HG03175 (cell line): ENCODE results near the gene SLC39A2.
"Not testable (repeated sequence)": the region's sequence is repeated elsewhere in the genome, so short reads cannot be mapped to it uniquely, and the experiment has no call there.

Experiments used
- ATAC-seq: cut with Tn5 transposase; IDR thresholded peaks from one replicate; pipeline ENCODE4 v1.9.1; 2021; ENCODE audit warnings: mild to moderate bottlenecking, moderate library complexity; ENCODE audit not compliant: unreplicated experiment

The SLC39A2 gene

GRCh38 chr14:20998674-20999366 is at the start of gene SLC39A2:
Gene SLC39A2, plus strand, starts transcription at chr14:20999293. Its CDS starts 154 bp downstream, at chr14:20999447.
- no peak for ATAC-seq

DNA sequence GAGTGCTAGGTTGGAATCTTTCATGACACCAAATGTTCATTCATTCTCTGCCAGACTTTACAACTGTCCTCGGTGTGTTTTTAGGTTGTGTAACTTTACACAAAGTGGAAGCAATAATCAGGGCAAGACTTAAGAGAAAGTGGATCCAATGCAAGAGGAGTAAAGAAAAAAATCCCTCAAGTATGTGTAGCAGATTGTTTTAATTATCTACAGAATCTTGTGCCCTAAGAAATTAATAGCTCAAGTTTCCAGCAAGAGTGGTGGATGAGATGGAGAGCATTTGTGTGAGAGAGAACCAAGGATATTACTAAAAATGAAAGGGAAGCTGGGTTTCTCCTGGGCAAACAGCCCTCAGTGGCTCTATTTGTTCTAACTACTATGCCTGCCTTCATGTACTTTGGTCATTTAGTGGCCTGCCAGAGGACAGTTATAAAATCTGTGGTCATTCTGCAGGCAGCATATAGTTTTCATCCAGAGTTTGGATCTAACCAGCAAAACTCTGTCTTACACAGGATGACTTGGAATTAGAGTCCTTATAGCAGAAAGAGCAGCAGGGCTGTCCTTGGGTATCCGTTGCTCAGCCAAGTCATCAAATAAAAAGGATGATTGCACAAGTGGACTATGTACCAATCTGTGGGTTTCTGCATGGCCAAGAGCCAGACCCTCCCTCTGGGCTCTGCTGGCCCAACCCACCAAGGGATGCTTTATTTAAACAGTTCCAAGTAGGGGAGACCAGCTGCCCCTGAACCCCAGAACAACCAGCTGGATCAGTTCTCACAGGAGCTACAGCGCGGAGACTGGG is 44.2 kb upstream of the SLC39A2 start, which contains the start of gene RNASE2:
RNASE2 (plus strand) TSS at position 752 of the 802 bp plus-strand sequence. CDS start 285 bp downstream, outside the sequence.
- ATAC-seq = not testable (repeated sequence)

DNA sequence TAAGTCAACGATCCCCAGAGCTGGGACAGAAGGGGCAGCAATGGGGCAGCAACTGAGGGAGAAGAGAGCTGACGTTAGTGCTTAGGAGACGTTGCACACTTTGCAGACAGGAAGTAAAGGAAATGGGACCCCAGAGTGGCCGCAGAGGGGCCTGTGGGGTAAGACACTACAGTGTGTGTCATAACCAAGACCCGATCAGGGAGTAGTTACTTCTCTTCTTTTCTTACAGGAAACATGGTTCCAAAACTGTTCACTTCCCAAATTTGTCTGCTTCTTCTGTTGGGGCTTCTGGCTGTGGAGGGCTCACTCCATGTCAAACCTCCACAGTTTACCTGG is 43.6 kb upstream of the SLC39A2 start:
- not testable (repeated sequence) for ATAC-seq

DNA sequence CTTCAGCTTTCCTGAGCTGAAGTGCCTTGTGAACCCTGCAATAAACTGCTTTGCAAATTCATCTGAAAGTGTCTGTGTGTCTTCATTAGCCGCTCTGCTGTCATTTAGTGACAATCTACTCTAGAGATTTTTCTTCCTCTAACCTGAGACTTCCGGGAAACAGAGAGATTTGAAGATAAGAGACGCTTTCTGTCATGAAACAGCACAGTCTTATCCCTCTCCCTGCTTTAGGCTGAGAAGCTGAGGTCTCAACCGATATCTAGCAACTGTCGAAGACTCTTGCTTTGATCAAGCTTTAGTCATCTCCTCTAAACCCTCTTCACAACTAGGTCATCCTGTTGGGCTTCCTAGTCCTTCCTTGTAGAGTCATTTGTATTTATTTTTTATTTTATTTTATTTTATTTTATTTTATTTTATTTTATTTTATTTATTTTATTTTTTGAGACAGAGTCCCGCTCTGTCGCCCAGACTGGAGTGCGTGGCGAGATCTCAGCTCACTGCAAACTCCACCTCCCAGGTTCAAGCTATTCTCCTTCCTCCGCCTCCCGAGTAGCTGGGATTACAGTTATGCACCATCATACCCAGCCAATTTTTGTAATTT is 42.6 kb upstream of the SLC39A2 start:
- no peak for ATAC-seq

DNA sequence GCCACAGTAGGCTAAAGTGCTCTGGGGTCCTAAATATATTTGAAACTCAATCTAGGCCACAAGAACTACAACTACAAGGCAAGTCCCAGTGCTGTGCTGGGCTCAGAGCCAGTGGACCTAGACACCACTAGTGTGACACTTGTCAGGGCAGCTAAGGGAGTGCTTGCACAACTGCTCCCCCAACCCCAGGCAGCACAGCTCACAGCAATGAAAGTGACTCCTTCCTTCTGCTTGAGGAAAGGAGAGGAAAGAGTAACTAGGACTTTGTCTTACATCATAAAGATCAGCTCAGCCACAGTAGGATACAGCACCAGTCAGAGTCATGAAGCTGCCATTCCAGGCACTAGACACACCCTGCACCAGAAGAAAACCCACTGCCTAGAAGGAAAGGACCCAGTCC is 40.1 kb upstream of the SLC39A2 start:
- ATAC-seq = not testable (repeated sequence)

DNA sequence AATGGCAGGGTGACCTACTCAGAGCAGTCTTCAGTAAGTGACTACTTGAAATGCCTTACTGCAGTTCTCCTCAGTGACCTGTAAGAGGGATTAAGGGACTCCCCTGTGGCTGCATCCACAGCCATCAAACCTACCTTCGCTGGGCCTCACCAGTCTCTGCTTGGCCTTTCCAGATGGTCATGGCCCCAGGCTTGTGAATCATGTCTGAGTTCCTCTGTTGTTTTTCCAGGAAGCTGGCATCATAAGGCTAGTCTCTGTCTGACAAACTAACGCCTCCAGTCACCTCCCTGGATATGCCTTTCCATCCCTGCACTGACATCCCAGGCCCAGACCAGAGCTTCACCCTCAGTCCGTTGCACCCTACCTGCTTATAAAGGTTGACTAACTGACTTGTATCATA is 29.8 kb upstream of the SLC39A2 start:
- no peak for ATAC-seq

- no peak for ATAC-seq
Measured at GRCh38 chr14:20970647-20970982, 28.5 kb upstream of the SLC39A2 start.

DNA sequence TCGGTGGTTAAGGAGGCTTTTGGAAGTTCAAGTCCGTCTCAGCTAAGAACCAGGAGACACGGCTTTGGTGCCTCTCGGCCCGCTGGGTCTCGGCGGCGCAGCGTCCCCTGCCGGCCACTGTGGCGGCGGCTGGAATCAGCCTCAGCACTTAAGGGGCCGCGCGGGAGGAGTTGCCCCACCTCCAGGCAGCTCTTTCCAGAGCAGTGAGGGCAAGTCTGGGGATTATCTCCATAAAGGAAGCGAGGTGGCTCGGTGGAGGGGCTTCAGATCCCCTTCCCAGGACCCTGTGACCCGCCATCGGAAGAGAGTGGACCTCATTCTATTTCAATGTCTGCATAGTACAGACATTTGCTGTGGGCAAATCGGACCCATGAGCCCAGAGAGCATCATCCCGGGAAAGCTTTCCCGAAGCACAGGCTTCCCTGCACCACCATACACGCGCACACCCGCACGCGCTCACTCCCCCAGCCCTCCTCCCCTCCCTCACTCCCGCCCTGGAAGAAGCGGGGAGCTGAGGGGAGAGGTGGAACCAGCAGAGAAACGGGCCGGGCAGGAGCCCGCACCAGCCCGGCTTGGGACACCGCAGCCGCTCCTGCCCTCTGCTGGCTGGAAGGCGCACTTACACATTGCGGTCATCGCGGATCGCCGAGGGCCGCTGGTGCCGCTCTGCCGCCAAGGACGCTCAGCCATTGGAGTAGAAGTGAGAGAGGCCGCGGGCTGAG is 27.9 kb upstream of the SLC39A2 start:
- peak; percentile 91 for ATAC-seq

- peak; percentile 27 for ATAC-seq
Measured at GRCh38 chr14:20971705-20972021, 27.4 kb upstream of the SLC39A2 start.

DNA sequence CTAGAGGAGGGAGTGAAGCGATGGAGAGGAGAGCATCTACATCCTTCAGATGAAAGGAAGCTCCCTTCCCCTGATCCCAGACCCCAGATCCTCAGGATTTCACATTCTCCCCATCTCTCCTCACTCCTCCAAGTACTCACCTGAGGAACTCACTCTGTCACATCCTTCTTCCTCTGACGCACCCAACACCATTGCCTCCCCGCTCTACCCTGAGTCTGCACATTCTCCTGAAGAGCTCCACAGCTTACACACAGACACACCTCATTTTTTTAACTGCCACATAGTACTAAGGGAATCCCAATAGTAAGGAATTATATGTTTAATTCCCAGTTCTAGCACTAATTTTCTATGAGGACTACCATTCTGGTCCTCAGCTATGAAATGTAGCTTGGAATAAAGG is 25.6 kb upstream of the SLC39A2 start:
- no peak for ATAC-seq

- no peak for ATAC-seq
Measured at GRCh38 chr14:20976291-20976690, 22.8 kb upstream of the SLC39A2 start.

GRCh38 chr14:20978687-20979086 is 20.4 kb upstream of the SLC39A2 start:
- no peak for ATAC-seq

DNA sequence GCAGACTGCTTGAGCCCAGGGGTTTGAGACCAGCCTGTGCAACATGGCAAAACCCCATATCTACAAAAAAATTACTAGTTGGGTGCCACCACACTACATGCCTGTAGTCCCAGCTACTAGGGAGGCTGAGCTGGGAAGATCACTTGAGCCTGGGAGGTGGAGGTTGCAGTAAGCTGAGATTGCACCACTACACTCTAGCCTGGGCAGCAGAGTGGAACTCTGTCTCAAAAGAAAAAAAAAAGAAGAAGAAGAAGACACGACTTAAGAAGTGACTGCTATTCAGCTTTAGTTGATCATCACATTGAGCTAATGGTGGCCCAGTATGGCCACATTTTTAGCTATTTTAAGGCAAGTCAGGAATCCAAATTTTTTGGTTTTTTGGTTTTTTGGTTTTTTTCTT is 18.2 kb upstream of the SLC39A2 start:
- no peak for ATAC-seq

- ATAC-seq = no peak
Measured at GRCh38 chr14:20982646-20983369, 16.3 kb upstream of the SLC39A2 start.

DNA sequence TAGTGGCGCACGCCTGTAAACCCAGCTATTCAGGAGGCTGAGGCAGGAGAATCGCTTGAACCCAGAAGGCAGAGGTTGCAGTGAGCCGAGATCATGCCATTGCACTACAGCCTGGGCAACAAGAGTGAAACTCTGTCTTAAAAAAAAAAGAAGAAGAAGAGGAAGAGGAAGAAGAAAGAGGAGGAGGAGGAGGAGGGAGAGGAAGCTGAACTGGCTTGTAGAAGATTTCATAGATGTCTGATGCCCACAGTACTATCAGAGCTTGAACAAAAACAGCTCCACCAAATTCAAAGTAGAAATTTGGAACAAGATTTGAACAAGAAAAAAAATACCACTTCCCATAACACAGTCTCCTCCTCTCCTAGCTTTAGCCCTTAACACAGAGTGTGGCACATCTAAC is 13.4 kb upstream of the SLC39A2 start:
- ATAC-seq = not testable (repeated sequence)

GRCh38 chr14:20986811-20987210 is 12.3 kb upstream of the SLC39A2 start:
- no peak for ATAC-seq

DNA sequence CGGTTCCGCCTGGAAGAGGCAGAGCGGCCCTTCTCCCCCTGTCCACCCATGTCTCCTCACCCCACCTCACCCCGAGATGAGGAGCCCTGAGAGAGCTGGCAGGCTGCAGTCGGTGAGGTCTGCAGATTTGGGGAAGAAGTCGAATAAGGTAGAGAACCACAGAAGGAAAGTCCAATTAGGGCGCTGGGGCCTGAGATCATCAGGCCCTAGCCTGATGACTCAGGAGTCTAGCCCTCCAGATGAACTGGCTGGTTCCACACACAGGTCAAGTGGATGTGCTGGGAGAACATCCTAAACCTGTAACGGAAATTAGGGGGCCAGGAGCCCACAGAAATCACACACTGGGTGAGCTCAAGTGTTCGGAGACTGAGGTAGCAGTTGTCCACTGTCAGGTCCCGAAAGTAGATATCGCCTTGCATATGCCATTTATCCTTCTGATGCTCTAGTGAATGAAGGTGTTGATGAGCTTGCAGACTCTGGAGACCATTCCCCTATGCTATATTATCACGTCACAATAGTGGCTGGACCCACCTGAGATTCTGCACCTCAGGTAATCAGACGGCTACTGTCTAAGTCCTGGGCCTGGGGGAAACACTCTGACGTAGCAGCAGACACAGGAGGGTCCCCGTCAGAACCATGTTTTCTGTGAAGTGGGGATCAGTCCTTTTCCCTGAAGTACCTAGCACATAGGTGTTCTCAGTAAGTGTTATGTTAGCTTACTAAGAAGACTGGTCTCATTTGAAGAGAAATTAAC is 10.2 kb upstream of the SLC39A2 start:
- ATAC-seq = no peak

- ATAC-seq = no peak
Measured at GRCh38 chr14:20989471-20989786, 9.7 kb upstream of the SLC39A2 start.

DNA sequence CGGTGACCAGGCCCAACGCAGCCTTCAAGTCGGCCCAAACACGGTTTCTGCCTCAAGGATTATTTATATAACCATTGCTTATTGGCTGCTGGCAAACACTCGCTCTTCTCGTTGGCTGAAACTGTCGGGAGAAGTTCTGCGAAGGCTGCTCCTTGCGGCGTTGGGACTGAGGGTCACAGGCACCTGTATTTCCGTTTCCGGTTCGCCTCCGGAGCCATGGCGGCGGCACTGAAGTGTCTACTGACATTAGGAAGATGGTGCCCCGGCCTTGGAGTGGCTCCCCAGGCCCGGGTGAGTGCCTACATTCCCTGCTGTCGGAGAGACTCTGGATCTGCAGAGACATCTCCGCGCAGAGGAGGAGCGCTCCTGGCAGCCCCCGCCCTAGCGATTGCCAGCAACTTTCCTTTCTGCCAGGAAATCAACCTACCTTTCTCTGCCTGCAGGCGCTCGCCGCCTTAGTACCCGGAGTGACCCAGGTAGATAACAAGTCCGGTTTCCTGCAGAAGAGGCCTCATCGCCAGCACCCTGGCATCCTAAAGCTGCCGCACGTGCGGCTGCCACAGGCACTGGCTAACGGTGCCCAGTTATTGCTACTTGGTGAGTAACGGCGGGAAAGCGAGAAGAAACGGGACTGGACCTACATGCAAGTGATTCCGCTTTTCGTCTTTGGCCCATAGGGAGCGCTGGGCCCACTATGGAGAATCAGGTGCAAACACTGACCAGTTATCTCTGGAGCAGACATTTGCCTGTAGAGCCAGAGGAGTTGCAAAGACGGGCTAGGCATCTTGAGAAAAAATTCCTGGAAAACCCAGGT is 9.1 kb upstream of the SLC39A2 start, which contains the start of gene METTL17:
METTL17 (plus strand) TSS at position 194 of the 814 bp plus-strand sequence; CDS start at position 217, 23 bp downstream.
- peak; percentile 96 for ATAC-seq
